Measurements from ENCODE around the gene TP53I11. TPM values are rescaled to one million over a fixed set of nuclear protein-coding genes. Genes with fewer than 3 reads are reported as not detected.

The TP53I11 gene
- total RNA-seq, 1 experiment from 2014 or later, result 94.2 TPM

GRCh38 chr11:44942029-44942955, 8.4 kb downstream of the TP53I11 start:
- Histone ChIP-seq H3K9ac (ENCODE audit: extremely low read depth, insufficient read length, low read length) (no peak overlapping the region), H2AFZ (ENCODE audit: low read length) (no peak overlapping the region), H3T11ph (ENCODE audit: low read length) (no peak overlapping the region), H2BK5ac (ENCODE audit: insufficient read length, low read length) (no peak overlapping the region), H3K27me3 (ENCODE audit: insufficient read depth, low read length) (no peaks in the 10 kb centered on the region), H2BK15ac (ENCODE audit: low read depth, low read length) (no peak overlapping the region), H2AK5ac (ENCODE audit: insufficient read length, low read length) (no peak overlapping the region), H4K8ac (replicated peaks; ENCODE audit: insufficient read length, low read depth, low read length) (peak overlapping the region; percentile 7), H4K5ac (ENCODE audit: insufficient read length, low read depth, low read length) (no peak overlapping the region), H3K79me2 (ENCODE audit: insufficient read depth, low read length) (no peaks in the 10 kb centered on the region), H2BK120ac (ENCODE audit: low read depth, low read length, poor library complexity, severe bottlenecking) (no peak overlapping the region), H3K56ac (ENCODE audit: insufficient read length, low read depth, low read length) (no peak overlapping the region), H3K14ac (ENCODE audit: insufficient read depth, low read length) (no peak overlapping the region), H2BK12ac (ENCODE audit: insufficient read length, low read depth, low read length) (no peak overlapping the region), H3K4ac (ENCODE audit: low read depth, low read length) (no peak overlapping the region), H3K23me2 (ENCODE audit: insufficient read length, low read depth, low read length, poor library complexity, severe bottlenecking) (no peaks in the 10 kb centered on the region), H4K20me1 (ENCODE audit: control insufficient read depth, insufficient read depth, insufficient read length) (no peaks in the 10 kb centered on the region), H2BK20ac (ENCODE audit: low read depth, low read length, poor library complexity, severe bottlenecking) (no peak overlapping the region), H3K9me3 (ENCODE audit: control insufficient read depth, low read depth, low read length) (no peaks in the 10 kb centered on the region), H3K18ac (ENCODE audit: insufficient read length, low read depth, low read length) (no peak overlapping the region), H3K4me1 (ENCODE audit: insufficient read depth, low read length) (peaks cover 2% of the 10 kb centered on the region; the same call in 1 of the 2 replicates), H3K27ac (ENCODE audit: insufficient read length, low read depth, low read length) (no peak overlapping the region), H3K23ac (ENCODE audit: insufficient read length, low read depth, low read length) (no peak overlapping the region), H4K91ac (ENCODE audit: insufficient read length, low read depth, low read length) (no peak overlapping the region), H3K79me1 (ENCODE audit: insufficient read depth, low read depth, low read length, poor library complexity, severe bottlenecking) (no peaks in the 10 kb centered on the region), H3K4me2 (ENCODE audit: insufficient read depth, insufficient read length, low read length) (no peak overlapping the region)
- H3K27me3 Mint-ChIP-seq (ENCODE audit: low read depth), result no peaks in the 10 kb centered on the region; the same call in 1 of the 2 replicates
- TF ChIP-seq CTCF (conservative IDR thresholded peaks at IDR 0.05), result no peak
- 100% methylated on average over 3 of the region's 10 CpGs for WGBS (ENCODE audit: extremely low coverage, insufficient read length, low lambda C conversion rate)
- H3K27ac Mint-ChIP-seq, result peak overlapping the region in 2 of 3 experiments; percentile 62 to 96; a peak in 5 of 7 replicates
- H3K36me3 Mint-ChIP-seq (ENCODE audit: insufficient read depth in 1 of 3, low read depth in 3 of 3), result peaks cover 2 to 31% (median 31%) of the 10 kb centered on the region in 3 experiments; a peak in 6 of 7 replicates
- H3K4me1 Mint-ChIP-seq, result peaks cover 44 to 81% of the 10 kb centered on the region in 2 experiments
- 0 out of 5 replicates have a peak overlapping the region, but pooled peaks of 1 of the 2 experiments have one; percentile 45 for H3K4me3 Mint-ChIP-seq
- H3K9me3 Mint-ChIP-seq, result peaks cover 0 to 3% of the 10 kb centered on the region in 2 experiments; a peak in 2 of 5 replicates
- DNase-seq, result no peak
